HCT116 (cell line): ENCODE data around the gene TASL. TPM values are rescaled to one million over a fixed set of nuclear protein-coding genes. Genes with fewer than 3 reads are reported as not detected.

Experiments used
- ATAC-seq: fragments of 200-7000 bp; cut with Tn5 transposase; 2 replicates; pipeline ENCODE4 v1.9.1; 2020; ENCODE audit warnings: mild to moderate bottlenecking, moderate library complexity
- BruUV-seq: library from RNA; stranded (reverse); fragments of 400-500 nt; replicated peaks from 2 replicates; lab custom pipeline; 2021; lab: Mats Ljungman, UMichigan
- CTCF ChIA-PET: fragments of 300-600 bp; sonication (Branson Sonifier 250); formaldehyde crosslinking; loops from one replicate; lab custom pipeline; 2021; ENCODE audit warnings: antibody characterized with exemption; lab: Charles Lee
- POLR2A ChIA-PET: fragments of 300-600, 350-600 bp; sonication (Branson Sonifier 250); formaldehyde crosslinking; loops from one replicate; lab custom pipeline; 2021; ENCODE audit warnings: antibody characterized with exemption; lab: Charles Lee
- RAD21 ChIA-PET, 2 experiments: fragments of 300-600 bp; sonication (Branson Sonifier 250); formaldehyde crosslinking; loops; one replicate each; lab custom pipeline; 2023; ENCODE audit warnings: low total read pairs in 2 of 2; ENCODE audit not compliant: uncharacterized antibody in 2 of 2, unreplicated experiment in 2 of 2, low non-redundant PET in 1 of 2; lab: Charles Lee
- DNase-seq: peaks from one replicate; pipeline ENCODE4 v3.0.0-alpha.2; 2010; ENCODE audit warnings: low read depth, low spot score
- H2AFZ ChIP-seq: fragments of 200-600 bp; shearing (Covaris generic), sonication (generic); 2 replicates; pipeline ENCODE4 v1.6.1; 2017; ENCODE audit warnings: low read depth, mixed run types, mixed read lengths, antibody characterized with exemption, low read length; ENCODE audit not compliant: poor library complexity, severe bottlenecking
- H3K27ac ChIP-seq: 2 replicates; pipeline ENCODE4 v1.5.1; 2012; ENCODE audit warnings: low read depth, low read length
- H3K27me3 ChIP-seq: fragments of 200-600 bp; sonication (generic); 2 replicates; pipeline ENCODE4 v1.6.1; 2016; ENCODE audit warnings: mixed run types, low read length, mixed read lengths; ENCODE audit not compliant: insufficient read depth
- H3K36me3 ChIP-seq, 2 experiments: fragments of 200-500 bp in 1 of 2; fragments of 200-600 bp in 1 of 2; sonication (Bioruptor generic) in 1 of 2; sonication (generic) in 1 of 2; 2 replicates each; pipeline versions ENCODE4 v1.5.1 to v1.6.1; 2014 to 2016; ENCODE audit warnings: low read length in 2 of 2, inconsistent platforms in 1 of 2, mixed read lengths in 1 of 2, mixed run types in 1 of 2; ENCODE audit not compliant: insufficient read depth in 2 of 2, control insufficient read depth in 1 of 2
- H3K4me1 ChIP-seq, 2 experiments: fragments of 200-600 bp in 1 of 2; sonication (generic) in 1 of 2; 2 replicates each; pipeline versions ENCODE4 v1.5.1 to v1.6.1; 2012 to 2017; ENCODE audit warnings: low read length in 2 of 2, inconsistent platforms in 1 of 2, mild to moderate bottlenecking in 1 of 2, mixed read lengths in 1 of 2, mixed run types in 1 of 2, moderate library complexity in 1 of 2; ENCODE audit not compliant: insufficient read depth in 2 of 2, control insufficient read depth in 1 of 2
- H3K4me2 ChIP-seq: fragments of 200-600 bp; sonication (generic); 2 replicates; pipeline ENCODE4 v1.6.1; 2017; ENCODE audit warnings: mixed run types, low read length, mixed read lengths
- H3K4me3 ChIP-seq, 2 experiments: fragments of 200-600 bp in 1 of 2; sonication (generic) in 1 of 2; replicated peaks in 1 of 2; 2 replicates each; pipeline ENCODE4 v1.5.1; 2011 to 2016; ENCODE audit warnings: low read length in 2 of 2, control low read depth in 1 of 2, low read depth in 1 of 2, mild to moderate bottlenecking in 1 of 2, mixed read lengths in 1 of 2, mixed run types in 1 of 2
- H3K79me2 ChIP-seq: fragments of 200-600 bp; sonication (generic); 2 replicates; pipeline ENCODE4 v1.6.1; 2017; ENCODE audit warnings: mild to moderate bottlenecking, mixed run types, low read length, moderate library complexity, mixed read lengths; ENCODE audit not compliant: insufficient read depth
- H3K9ac ChIP-seq: fragments of 200-600 bp; sonication (generic); 2 replicates; pipeline ENCODE4 v1.6.1; 2016; ENCODE audit warnings: low read length, mixed read lengths
- H3K9me2 ChIP-seq: fragments of 200-600 bp; sonication (generic), shearing (Covaris generic); 2 replicates; pipeline ENCODE4 v1.6.1; 2017; ENCODE audit warnings: mixed run types, mild to moderate bottlenecking, moderate library complexity; ENCODE audit not compliant: insufficient read depth
- H3K9me3 ChIP-seq, 2 experiments: fragments of 200-500 bp in 1 of 2; fragments of 200-600 bp in 1 of 2; sonication (Bioruptor generic) in 1 of 2; sonication (generic) in 1 of 2; 2 replicates each; pipeline ENCODE4 v1.6.1; 2014 to 2017; ENCODE audit warnings: low read length in 2 of 2, mixed read lengths in 2 of 2, inconsistent platforms in 1 of 2, low read depth in 1 of 2, mild to moderate bottlenecking in 1 of 2, mixed run types in 1 of 2, moderate library complexity in 1 of 2; ENCODE audit not compliant: control insufficient read depth in 1 of 2, insufficient read depth in 1 of 2
- H4K20me1 ChIP-seq: fragments of 200-600 bp; sonication (generic), shearing (Covaris generic); 2 replicates; pipeline ENCODE4 v1.6.1; 2017; ENCODE audit warnings: mixed run types, mild to moderate bottlenecking, moderate library complexity; ENCODE audit not compliant: insufficient read depth
- EGR1 ChIP-seq: IDR thresholded peaks from 2 replicates; pipeline ENCODE4 v1.6.1; 2012; ENCODE audit warnings: low read depth
- POLR2A ChIP-seq: IDR thresholded peaks from 2 replicates; pipeline ENCODE4 v1.7.0; 2011; ENCODE audit warnings: borderline replicate concordance; ENCODE audit not compliant: insufficient read depth, insufficient read length; ENCODE audit errors: extremely low read depth
- SIN3A ChIP-seq: IDR thresholded peaks from 2 replicates; pipeline ENCODE4 v1.6.1; 2012; ENCODE audit warnings: low read depth
- ZNF274 ChIP-seq: fragments of 200-500 bp; sonication (Bioruptor generic); IDR thresholded peaks from 2 replicates; pipeline ENCODE4 v1.6.1; 2014; ENCODE audit warnings: mild to moderate bottlenecking, low read depth, low read length, inconsistent platforms
- intact Hi-C: fragments of 100-400 bp; cut with micrococcal nuclease; formaldehyde crosslinking; loops from 2 replicates; pipeline ENCODE4 v1.10.0; 2022
- total RNA-seq: library from RNA; stranded (reverse); gene quantifications from one replicate; pipeline ENCODE4 v1.2.1, GENCODE V29; 2021; ENCODE audit not compliant: unreplicated experiment
- TF ChIP-seq, protein P1 (sequence below): IDR thresholded peaks from 2 replicates; pipeline ENCODE4 v1.6.1; 2011; ENCODE audit warnings: mild to moderate bottlenecking, low read length, moderate library complexity; ENCODE audit not compliant: insufficient replicate concordance; ENCODE audit errors: extremely low read depth
- TF ChIP-seq, protein P2 (sequence below), 3 experiments: fragments of 200-600 bp in 1 of 3; sonication (generic) in 1 of 3; IDR thresholded peaks in 2 of 3; conservative IDR thresholded peaks in 1 of 3; 2 replicates each; pipeline ENCODE4 v1.5.1; 2012 to 2017; ENCODE audit warnings: low read depth in 2 of 3, low read length in 2 of 3, antibody characterized with exemption in 1 of 3, borderline replicate concordance in 1 of 3, control low read depth in 1 of 3, mild to moderate bottlenecking in 1 of 3, mixed read lengths in 1 of 3, mixed run types in 1 of 3, moderate library complexity in 1 of 3; ENCODE audit not compliant: insufficient read depth in 1 of 3

The TASL gene
- total RNA-seq, 1 experiment from 2014 or later = not detected

DNA sequence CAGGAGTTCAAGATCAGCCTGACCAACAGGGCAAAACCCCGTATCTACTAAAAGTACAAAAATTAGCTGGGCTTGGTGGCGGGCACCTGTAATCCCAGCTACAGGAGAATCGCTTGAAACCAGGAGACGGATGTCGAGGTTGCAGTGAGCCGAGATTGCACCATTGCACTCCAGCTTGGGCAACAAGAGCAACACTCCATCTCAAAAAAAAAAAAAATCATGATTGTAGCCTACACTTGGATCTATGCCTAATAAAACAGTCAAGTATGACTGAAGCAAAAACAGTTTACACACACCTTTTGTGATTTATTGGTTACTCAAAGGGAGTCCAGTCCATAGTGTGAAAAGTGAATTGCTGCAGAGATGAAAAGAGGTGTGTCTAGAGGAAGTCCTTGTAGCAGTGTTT lies 34.7 kb upstream of the TASL start:
- H2AFZ ChIP-seq = no peak overlapping the region
- intact Hi-C loops = no loop called here
- BruUV-seq = no TSS peak
- no peaks in the 10 kb centered on the region for H3K36me3 ChIP-seq
- H3K4me2 ChIP-seq = no peak overlapping the region
- no peaks in the 10 kb centered on the region for H3K27me3 ChIP-seq
- no peaks in the 10 kb centered on the region for H3K9me3 ChIP-seq
- ATAC-seq (no peak), DNase-seq (no peak)
- ChIA-PET POLR2A (no interaction called here), CTCF (no interaction called here), RAD21 (no interaction called here)
- no peak overlapping the region for H3K27ac ChIP-seq
- H3K4me3 ChIP-seq = no peak overlapping the region
- H3K9ac ChIP-seq = no peak overlapping the region
- H3K79me2 ChIP-seq = no peaks in the 10 kb centered on the region
- H3K9me2 ChIP-seq = no peaks in the 10 kb centered on the region
- TF ChIP-seq SIN3A = no peak
- no peak for TF ChIP-seq EGR1
- TF ChIP-seq ZNF274 = no peak
- TF ChIP-seq, protein P1, sequence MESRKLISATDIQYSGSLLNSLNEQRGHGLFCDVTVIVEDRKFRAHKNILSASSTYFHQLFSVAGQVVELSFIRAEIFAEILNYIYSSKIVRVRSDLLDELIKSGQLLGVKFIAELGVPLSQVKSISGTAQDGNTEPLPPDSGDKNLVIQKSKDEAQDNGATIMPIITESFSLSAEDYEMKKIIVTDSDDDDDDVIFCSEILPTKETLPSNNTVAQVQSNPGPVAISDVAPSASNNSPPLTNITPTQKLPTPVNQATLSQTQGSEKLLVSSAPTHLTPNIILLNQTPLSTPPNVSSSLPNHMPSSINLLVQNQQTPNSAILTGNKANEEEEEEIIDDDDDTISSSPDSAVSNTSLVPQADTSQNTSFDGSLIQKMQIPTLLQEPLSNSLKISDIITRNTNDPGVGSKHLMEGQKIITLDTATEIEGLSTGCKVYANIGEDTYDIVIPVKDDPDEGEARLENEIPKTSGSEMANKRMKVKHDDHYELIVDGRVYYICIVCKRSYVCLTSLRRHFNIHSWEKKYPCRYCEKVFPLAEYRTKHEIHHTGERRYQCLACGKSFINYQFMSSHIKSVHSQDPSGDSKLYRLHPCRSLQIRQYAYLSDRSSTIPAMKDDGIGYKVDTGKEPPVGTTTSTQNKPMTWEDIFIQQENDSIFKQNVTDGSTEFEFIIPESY = no peak
- no peak for TF ChIP-seq POLR2A
- TF ChIP-seq, protein P2, sequence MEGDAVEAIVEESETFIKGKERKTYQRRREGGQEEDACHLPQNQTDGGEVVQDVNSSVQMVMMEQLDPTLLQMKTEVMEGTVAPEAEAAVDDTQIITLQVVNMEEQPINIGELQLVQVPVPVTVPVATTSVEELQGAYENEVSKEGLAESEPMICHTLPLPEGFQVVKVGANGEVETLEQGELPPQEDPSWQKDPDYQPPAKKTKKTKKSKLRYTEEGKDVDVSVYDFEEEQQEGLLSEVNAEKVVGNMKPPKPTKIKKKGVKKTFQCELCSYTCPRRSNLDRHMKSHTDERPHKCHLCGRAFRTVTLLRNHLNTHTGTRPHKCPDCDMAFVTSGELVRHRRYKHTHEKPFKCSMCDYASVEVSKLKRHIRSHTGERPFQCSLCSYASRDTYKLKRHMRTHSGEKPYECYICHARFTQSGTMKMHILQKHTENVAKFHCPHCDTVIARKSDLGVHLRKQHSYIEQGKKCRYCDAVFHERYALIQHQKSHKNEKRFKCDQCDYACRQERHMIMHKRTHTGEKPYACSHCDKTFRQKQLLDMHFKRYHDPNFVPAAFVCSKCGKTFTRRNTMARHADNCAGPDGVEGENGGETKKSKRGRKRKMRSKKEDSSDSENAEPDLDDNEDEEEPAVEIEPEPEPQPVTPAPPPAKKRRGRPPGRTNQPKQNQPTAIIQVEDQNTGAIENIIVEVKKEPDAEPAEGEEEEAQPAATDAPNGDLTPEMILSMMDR (IDR thresholded peaks at IDR 0.05 in 2 of 3, conservative IDR thresholded peaks at IDR 0.05 in 1 of 3; ENCODE audit: borderline replicate concordance in 1 of 3, insufficient read depth in 1 of 3, low read depth in 2 of 3, low read length in 2 of 3) = no peak
- H4K20me1 ChIP-seq = no peaks in the 10 kb centered on the region
- no peaks in the 10 kb centered on the region for H3K4me1 ChIP-seq
